GM21529 (cell line): Measurements from ENCODE around the gene ROBO4.

Experiments
- ATAC-seq: cut with Tn5 transposase; IDR thresholded peaks from one replicate; pipeline ENCODE4 v1.9.1; 2021; ENCODE audit not compliant: unreplicated experiment

Gene ROBO4

DNA sequence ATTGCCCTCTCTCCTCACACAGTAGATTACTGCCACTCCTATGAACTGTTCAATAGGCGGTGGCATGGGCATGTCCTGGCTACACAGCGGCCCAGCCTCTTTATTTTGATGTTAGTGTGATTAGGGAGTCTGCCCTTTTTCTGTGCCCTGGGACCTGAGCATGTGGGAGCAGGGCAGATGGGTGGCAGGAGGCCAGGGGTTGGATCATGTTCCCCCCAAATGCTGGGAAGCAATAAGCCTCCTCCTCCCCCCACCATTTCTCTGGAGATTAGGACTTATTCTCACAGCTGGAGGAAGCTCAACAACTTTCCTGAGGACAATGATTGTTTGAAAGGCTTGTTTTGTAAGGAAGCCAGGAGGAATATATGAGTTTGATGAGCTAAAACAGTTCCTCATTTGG is 22.2 kb upstream of the ROBO4 start:
- no peak for ATAC-seq

- no peak for ATAC-seq
Measured at GRCh38 chr11:124918950-124919349, 21.3 kb upstream of the ROBO4 start, which contains the start of gene HEPN1. TSS of gene HEPN1 (plus strand) at chr11:124919250.

DNA sequence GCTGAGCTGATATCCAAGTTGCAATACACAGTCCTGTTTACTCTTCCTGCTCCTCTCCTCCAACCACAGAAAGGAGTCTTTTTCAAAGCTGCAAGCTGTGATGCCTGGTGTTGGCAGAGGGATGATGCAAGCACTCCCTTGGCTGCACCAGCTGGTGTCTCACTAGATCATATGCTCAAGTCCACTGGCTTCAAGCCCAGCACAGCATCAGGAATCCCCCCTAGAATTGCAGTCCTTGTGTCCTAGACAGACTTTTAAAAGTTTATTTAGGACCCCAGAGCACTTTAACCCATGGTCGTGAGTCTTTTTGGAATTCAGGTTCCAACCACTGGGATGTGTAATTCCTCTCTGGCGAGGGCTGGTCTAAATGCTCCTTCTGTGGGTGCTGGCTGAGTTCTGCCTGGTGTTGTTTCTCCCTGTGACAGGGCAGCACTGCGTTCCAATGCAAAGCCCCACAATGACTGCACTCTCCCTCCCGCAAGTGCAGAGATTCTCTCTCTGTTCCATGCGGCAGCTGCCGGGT is 19.5 kb upstream of the ROBO4 start:
- no peak for ATAC-seq

DNA sequence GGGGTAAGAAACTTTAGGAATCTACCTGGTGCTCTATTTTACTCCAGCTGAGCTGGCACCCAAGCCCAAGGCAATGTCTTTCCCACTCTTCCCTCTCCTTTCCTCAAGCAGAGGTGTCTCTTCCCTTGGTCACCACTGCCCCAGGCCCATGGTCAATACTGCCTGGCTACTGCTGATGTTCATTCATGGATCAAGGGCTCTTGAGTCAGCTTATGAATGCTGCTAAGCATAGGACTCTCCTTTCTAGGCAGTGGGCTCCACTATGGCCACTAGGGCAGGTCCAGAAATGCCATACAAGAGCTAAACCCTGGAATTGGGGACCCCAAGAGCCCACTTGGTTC is 18.7 kb upstream of the ROBO4 start:
- no peak for ATAC-seq

- ATAC-seq, result no peak
Measured at GRCh38 chr11:124915541-124916369, 18.1 kb upstream of the ROBO4 start.

DNA sequence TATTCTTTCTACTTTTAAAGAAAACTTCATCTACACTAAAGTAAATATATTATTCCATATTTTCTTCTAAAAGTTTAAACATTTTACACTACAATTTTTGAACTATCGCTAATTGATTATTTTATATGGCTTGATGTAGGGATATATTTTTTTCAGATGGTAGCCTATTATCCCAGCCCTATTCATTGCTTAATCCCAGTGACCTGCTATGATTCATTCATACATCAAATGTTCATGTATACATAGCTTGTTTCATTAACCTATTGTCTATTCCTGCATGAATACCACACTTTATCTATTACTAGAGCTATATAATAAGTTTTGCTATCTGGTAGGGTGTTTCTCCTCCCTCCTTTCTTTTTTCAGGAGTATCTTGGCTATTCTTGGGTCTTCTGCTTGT is 5.0 kb upstream of the ROBO4 start:
- no peak for ATAC-seq

DNA sequence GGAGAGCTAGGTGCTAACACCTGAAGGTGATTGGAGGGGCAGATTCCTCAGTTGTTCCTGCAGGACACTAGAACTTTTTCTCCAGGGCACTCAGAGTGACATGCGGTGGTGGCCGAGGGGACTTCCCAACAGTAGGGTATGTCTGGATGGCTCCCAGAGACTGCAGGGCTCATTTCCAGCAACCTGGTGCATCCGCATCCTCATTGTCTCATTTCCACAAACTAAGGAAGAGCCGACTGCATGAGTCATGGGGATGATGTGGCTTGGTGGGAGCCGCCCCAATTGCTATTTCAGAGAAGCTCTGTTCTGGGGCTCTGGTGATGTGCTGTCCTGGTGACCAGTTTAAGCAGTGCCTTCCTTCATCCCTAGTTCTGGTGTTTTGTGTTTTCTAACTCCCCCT is 2.8 kb upstream of the ROBO4 start:
- ATAC-seq, result no peak

DNA sequence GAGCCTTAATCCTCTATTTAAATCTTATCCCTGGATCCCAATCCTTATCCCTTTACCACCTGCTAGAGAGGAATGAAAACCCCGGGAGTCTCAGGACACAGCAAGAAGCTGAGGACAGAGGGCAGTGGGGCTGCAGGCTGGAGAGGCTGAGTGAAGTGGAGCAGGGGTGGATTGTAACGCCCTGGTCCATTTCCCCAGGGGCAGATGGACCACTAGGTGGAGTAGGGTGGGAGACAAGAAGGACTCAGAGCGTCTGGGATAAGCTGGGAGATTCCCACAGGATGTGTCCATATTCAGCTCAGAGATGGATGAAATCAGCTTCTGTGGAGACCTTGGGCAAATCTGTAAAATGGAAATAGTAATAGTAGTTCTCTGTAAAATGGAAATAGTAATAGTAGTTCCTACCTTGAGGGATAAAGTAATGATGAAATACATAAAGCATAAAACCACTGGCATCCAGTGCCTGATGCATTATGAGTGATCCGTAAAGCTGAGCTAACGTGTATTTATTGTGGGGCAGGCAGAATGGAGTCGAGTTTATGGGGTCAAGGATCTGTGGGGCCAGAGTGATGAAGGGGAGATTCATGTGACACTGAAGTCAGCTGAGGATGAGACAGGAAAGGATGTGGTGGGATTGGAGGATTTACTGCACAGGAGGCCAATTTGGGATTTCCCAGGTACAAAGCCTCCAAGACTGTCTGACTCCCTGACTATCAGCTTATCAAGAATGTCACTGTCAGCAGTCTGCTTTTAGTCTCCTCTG is 1.9 kb upstream of the ROBO4 start:
- no peak for ATAC-seq

DNA sequence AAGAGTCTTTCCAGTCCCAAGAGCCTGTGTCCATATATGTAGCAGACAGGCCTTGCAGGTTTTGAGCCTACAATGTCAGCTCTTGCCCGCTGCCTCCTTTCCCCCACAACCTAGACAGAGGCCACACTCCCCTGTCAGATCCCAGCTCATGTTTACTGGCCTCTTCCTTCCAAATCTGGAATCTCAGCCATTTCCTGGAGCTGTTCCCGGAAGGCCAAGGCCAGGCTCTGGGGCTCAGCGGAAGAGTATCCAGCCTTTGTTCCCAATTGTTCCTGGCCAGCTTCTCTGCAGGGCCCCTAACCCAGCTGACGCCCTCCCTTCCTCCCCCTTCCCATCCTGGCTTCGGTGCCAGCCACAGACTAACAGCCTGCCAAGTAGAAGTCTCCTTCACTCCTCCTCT is 1.0 kb upstream of the ROBO4 start:
- no peak for ATAC-seq

GRCh38 chr11:124898263-124898680 is 607 bp upstream of the ROBO4 start:
- no peak for ATAC-seq

GRCh38 chr11:124896821-124897391 is 759 bp downstream of the ROBO4 start:
- no peak for ATAC-seq

GRCh38 chr11:124896071-124896750 is 1.5 kb downstream of the ROBO4 start:
- no peak for ATAC-seq

- ATAC-seq, result no peak
Measured at GRCh38 chr11:124895471-124895971, 2.1 kb downstream of the ROBO4 start.

DNA sequence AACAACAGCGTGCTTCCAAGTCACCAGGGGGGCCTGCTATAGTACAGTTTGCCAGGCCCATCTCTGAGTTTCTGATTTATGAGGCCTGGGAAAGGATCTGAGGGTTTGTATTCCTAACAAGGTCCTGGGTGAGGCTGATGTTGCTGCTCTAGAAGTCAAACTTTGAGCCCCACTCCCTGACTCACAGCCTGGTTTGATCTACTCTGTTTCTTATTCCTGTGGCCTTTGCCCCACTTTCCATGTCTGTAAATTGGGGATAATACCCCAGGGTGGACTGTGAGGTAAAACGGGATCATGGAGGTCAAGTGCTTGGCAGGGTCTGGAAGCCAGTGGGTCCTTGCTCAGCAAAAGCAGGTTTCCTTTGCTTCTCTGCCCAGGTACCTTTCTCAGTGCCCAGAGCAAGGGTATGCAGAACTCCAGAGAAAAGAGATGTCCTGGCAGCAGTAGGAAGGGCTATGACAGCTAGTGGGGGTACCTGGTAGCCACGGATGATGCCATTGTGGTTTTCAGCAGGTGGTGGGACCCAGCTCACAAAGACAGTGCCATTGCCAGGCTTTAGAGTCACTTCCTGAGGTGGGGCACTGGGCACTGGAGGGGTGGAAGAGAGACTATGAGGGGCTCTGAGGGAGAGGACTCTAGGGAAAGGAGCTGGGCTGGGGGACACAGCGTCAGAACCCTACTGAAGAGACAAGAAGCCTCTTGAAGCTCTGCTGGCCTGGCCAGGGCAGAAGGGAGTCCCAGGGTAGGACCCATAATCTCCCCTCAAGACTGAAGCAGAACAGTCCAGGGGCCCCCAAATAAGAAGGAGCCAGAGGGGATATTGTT is 2.8 kb downstream of the ROBO4 start:
- ATAC-seq, result no peak

DNA sequence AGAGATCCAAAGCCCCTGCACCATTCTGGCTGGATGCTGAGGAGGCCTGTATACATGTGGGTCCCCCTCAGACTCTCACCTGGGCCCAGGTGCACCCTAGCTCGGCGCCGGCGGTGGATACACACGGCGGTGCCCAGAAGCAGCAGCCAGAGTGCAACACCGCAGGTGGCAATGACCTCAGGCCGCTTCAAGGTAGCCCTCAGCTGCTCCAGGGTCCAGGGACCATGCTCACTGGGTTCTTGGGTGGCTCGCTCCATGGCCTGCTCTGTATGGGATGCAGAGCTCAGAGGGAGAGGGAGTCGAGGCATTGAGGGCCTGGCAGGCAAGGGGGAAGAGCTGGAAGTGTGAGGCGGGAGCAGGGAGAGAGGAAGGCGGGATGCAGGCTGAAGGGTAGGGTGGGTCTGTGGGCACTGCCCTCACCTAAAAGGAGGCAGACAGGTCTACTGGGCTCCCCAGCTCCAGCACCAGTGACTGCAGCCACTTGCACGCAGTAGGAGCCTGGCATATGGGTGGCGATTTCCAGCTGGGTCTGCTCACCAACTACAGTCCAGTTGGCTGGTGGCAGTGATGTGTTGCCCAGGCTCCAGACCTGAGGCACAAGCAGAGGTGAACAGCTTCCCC is 3.8 kb downstream of the ROBO4 start:
- ATAC-seq, result no peak

GRCh38 chr11:124892750-124893454 is 4.8 kb downstream of the ROBO4 start:
- ATAC-seq, result no peak

DNA sequence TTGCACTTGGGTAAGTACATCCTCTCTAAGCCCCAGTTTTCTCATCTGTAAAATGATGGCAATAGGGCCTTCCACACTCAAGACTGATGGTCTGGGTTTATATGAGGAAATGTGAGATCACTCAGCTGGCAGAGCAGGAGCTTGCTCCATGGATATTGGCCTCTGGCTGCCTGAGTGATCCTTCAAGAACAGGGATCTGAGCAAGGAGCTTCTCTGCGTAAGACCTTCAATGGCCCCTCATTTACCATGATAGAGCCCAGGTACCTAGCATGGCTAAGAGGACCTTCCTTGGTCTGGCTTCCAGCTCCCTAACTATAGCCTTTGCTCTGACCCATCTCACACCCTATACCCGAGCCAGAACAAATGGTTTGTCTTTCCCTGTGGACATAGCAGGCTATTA is 5.5 kb downstream of the ROBO4 start:
- ATAC-seq, result no peak

- no peak for ATAC-seq
Measured at GRCh38 chr11:124891373-124891861, 6.2 kb downstream of the ROBO4 start.
